ENCODE results near the gene DCPS.

Gene DCPS

DNA sequence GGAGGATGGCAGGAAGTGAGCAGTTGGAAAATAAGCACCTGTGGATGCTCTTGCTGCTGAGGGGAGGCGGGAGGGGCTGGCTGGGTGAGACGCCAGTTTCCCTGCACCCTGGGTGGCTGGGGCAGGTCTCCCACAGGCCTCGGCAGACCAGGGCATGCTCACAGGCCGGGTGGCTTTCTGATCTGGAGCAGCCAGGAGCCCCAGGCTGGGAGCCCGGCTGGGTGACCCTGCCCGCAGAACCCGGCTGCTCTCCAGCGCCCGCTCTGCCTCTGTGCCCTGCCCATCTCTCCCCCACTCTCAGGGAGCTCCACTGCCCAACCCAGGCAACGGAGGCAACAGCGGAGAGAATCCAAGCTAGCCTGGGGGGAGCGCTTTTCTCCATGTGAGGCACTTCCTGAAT lies 24.6 kb downstream of the DCPS start:
- Histone ChIP-seq H3K4me3 (ENCODE audit: low read depth, low read length) (no peak overlapping the region), H3K27me3 (ENCODE audit: insufficient read depth, low read depth, severe bottlenecking) (no peaks in the 10 kb centered on the region), H3K27ac (no peak overlapping the region), H3K9me3 (ENCODE audit: severe bottlenecking) (no peaks in the 10 kb centered on the region), H3K36me3 (peaks cover 3% of the 10 kb centered on the region; the same call in 1 of the 2 replicates)
- DNase-seq, result no peak
- TF ChIP-seq CTCF (IDR thresholded peaks at IDR 0.05; ENCODE audit: low read depth, low read length), result no peak

GRCh38 chr11:126328938-126329643 lies 25.2 kb downstream of the DCPS start:
- Histone ChIP-seq H3K4me3 (ENCODE audit: low read depth, low read length) (no peak overlapping the region), H3K27me3 (ENCODE audit: insufficient read depth, low read depth, severe bottlenecking) (no peaks in the 10 kb centered on the region), H3K36me3 (peaks cover 3% of the 10 kb centered on the region; the same call in 1 of the 2 replicates), H3K27ac (no peak overlapping the region), H3K9me3 (ENCODE audit: severe bottlenecking) (no peaks in the 10 kb centered on the region)
- TF ChIP-seq CTCF (IDR thresholded peaks at IDR 0.05; ENCODE audit: low read depth, low read length), result no peak
- no peak for DNase-seq

DNA sequence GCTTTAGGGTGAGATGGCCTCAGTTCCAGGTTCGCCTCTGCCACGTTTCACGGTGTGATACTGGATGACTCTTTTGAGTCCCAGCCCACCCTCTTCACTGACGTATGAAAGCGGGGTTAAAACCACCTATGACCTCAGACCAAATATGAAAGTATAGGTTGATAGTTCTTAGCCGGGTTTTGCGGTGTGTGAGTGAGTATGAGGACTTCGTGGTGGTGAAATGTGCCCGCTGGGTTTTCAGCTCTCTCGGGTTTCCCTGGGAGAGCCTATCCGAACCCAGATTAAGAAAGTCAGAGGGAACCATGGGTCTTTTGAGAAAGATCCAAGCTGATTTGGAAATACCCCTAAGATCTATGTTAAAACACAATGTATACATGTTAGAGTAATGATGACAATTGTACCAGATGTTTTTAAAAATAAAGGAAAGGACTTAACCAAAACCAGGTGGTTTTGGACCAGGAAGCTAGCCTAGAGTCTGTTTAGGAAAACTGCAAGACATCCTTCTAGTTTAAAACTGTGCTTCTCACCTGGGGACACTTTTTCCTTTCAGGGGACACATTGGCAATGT lies 25.9 kb downstream of the DCPS start:
- no peak overlapping the region for H3K27ac ChIP-seq
- no peak for TF ChIP-seq CTCF (IDR thresholded peaks at IDR 0.05; ENCODE audit: low read depth, low read length)
- no peak for DNase-seq
- no peaks in the 10 kb centered on the region for H3K9me3 ChIP-seq (ENCODE audit: severe bottlenecking)
- no peaks in the 10 kb centered on the region for H3K27me3 ChIP-seq (ENCODE audit: insufficient read depth, low read depth, severe bottlenecking)
- H3K4me3 ChIP-seq (ENCODE audit: low read depth, low read length), result no peak overlapping the region
- H3K36me3 ChIP-seq, result peaks cover 3% of the 10 kb centered on the region; the same call in 1 of the 2 replicates

GRCh38 chr11:126331286-126331685 lies 27.4 kb downstream of the DCPS start:
- Histone ChIP-seq H3K36me3 (peaks cover 3% of the 10 kb centered on the region; the same call in 1 of the 2 replicates), H3K27ac (no peak overlapping the region), H3K9me3 (ENCODE audit: severe bottlenecking) (no peaks in the 10 kb centered on the region), H3K4me3 (ENCODE audit: low read depth, low read length) (no peak overlapping the region), H3K27me3 (ENCODE audit: insufficient read depth, low read depth, severe bottlenecking) (no peaks in the 10 kb centered on the region)
- no peak for TF ChIP-seq CTCF (IDR thresholded peaks at IDR 0.05; ENCODE audit: low read depth, low read length)
- no peak for DNase-seq

DNA sequence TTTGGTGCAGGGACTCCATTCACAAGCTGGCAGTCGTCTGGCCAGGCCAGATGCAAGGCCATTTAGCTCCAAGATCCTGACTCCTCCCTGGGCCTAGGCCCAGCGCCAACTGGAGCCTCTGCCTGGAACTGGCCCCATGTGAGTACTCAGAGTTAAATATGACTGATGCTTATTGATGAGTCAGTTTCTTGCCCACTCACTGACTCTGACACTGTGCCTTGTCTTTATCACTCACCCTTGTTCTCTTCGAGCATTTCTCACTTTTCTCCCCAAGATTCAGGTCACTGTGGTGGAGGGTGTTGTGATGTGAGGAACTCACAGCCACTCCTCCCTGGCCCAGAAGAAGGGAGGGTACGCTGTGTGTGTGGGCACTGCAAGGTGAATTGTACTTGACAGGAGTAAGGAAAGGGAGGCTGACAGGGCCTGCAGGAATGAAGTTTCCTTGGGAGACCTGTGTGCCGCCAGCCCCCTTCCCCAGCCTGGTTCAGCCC lies 28.4 kb downstream of the DCPS start:
- peaks cover 3% of the 10 kb centered on the region; the same call in 1 of the 2 replicates for H3K36me3 ChIP-seq
- no peak overlapping the region for H3K27ac ChIP-seq
- DNase-seq, result no peak

More for the DNA sequence above, 28.4 kb downstream of the DCPS start:
- Histone ChIP-seq H3K4me3 (ENCODE audit: low read depth, low read length) (no peak overlapping the region), H3K27me3 (ENCODE audit: insufficient read depth, low read depth, severe bottlenecking) (no peaks in the 10 kb centered on the region), H3K9me3 (ENCODE audit: severe bottlenecking) (no peaks in the 10 kb centered on the region)
- TF ChIP-seq CTCF (IDR thresholded peaks at IDR 0.05; ENCODE audit: low read depth, low read length), result no peak

All from WERI-Rb-1 (cell line).